ENCODE data around the gene ARMC6. TPM values are rescaled to one million over a fixed set of nuclear protein-coding genes. Genes with fewer than 3 reads are reported as not detected.
A peak's percentile ranks its signal among the peaks of the same experiment; 100 is the strongest.

The ARMC6 gene
- 10 to 100 TPM; 18.4 to 20.0 (median 19.3) TPM for total RNA-seq
- long read RNA-seq, donor 1, transcript ARMC6-206 (9 exons, 2,488 nt): minor isoform, 10 of 68 reads
- long read RNA-seq, donor 1, transcript ARMC6-202 (8 exons, 2,383 nt): major isoform, 32 of 68 reads
- long read RNA-seq, donor 1, partial matches to known transcripts: 6 of 68 reads
- long read RNA-seq, donor 1, other reads (novel, unspliced or antisense): 17 of 68 reads
- long read RNA-seq, donor 2, transcript ARMC6-202 (8 exons, 2,383 nt): major isoform, 10 of 22 reads
- long read RNA-seq, donor 2, transcript ARMC6-206 (9 exons, 2,488 nt): minor isoform, 7 of 22 reads
- long read RNA-seq, donor 2, partial matches to known transcripts: 0 of 22 reads
- long read RNA-seq, donor 2, other reads (novel, unspliced or antisense): 3 of 22 reads

GRCh38 chr19:19033426-19034203 lies at the start of gene ARMC6, which contains the start of gene SUGP2:
Gene ARMC6 (plus strand): TSS chr19:19033603. CDS start chr19:19034210, 607 bp downstream.
Gene SUGP2 (minus strand): TSS chr19:19033517. CDS start chr19:19031071, 2,446 bp downstream.
- Histone ChIP-seq H3K4me1 (ENCODE audit: low read depth) (peaks cover 16% of the 10 kb centered on the region), H3K36me3 (ENCODE audit: low read depth) (no peaks in the 10 kb centered on the region), H3K9me3 (no peaks in the 10 kb centered on the region), H3K4me3 (peak within 1 kb of the TSS; percentile 75)
- no peak for TF ChIP-seq CTCF (IDR thresholded peaks at IDR 0.05)
- DNase-seq (peak; percentile 89 to 93 (median 92)), ATAC-seq (peak; percentile 94)
- intact Hi-C loops (cut with DNase I, micrococcal nuclease): no loop called here

- intact Hi-C loops (cut with DNase I, micrococcal nuclease): no loop called here
- no peaks in the 10 kb centered on the region for H3K36me3 ChIP-seq (ENCODE audit: low read depth)
- no peak for TF ChIP-seq CTCF (IDR thresholded peaks at IDR 0.05)
- H3K4me1 ChIP-seq (ENCODE audit: low read depth): no peaks in the 10 kb centered on the region
- no peaks in the 10 kb centered on the region for H3K9me3 ChIP-seq
- DNase-seq (no peak), ATAC-seq (no peak)
- H3K4me3 ChIP-seq: no peak overlapping the region
These were observed 49.2 kb upstream of the ARMC6 start for GRCh38 chr19:18984251-18984650.

GRCh38 chr19:18985257-18985656 lies 48.1 kb upstream of the ARMC6 start:
- H3K9me3 ChIP-seq: no peaks in the 10 kb centered on the region
- DNase-seq (no peak), ATAC-seq (no peak)
- H3K36me3 ChIP-seq (ENCODE audit: low read depth): no peaks in the 10 kb centered on the region
- H3K4me3 ChIP-seq: no peak overlapping the region
- TF ChIP-seq CTCF (IDR thresholded peaks at IDR 0.05): no peak
- intact Hi-C loops (cut with DNase I, micrococcal nuclease): no loop called here
- H3K4me1 ChIP-seq (ENCODE audit: low read depth): no peaks in the 10 kb centered on the region

GRCh38 chr19:18987456-18987855 lies 45.9 kb upstream of the ARMC6 start:
- no peak for TF ChIP-seq CTCF (IDR thresholded peaks at IDR 0.05)
- Histone ChIP-seq H3K9me3 (no peaks in the 10 kb centered on the region), H3K36me3 (ENCODE audit: low read depth) (no peaks in the 10 kb centered on the region), H3K4me1 (ENCODE audit: low read depth) (no peaks in the 10 kb centered on the region), H3K4me3 (no peak overlapping the region)
- no peak for ATAC-seq
- intact Hi-C loops (cut with DNase I, micrococcal nuclease): no loop called here
- DNase-seq: no peak

GRCh38 chr19:18989316-18989715 lies 44.1 kb upstream of the ARMC6 start:
- ATAC-seq: no peak
- intact Hi-C loops (cut with DNase I, micrococcal nuclease): no loop called here
- H3K9me3 ChIP-seq: no peaks in the 10 kb centered on the region

More at GRCh38 chr19:18989316-18989715, 44.1 kb upstream of the ARMC6 start:
- TF ChIP-seq CTCF (IDR thresholded peaks at IDR 0.05): no peak
- no peaks in the 10 kb centered on the region for H3K36me3 ChIP-seq (ENCODE audit: low read depth)
- H3K4me1 ChIP-seq (ENCODE audit: low read depth): no peaks in the 10 kb centered on the region
- DNase-seq: no peak
- H3K4me3 ChIP-seq: no peak overlapping the region

Measured in mucosa of descending colon (tissue), 3 donors.